NCI-H2081 treated with DMSO at 0.1 percent for 48 hours (cell line): ENCODE measurements around the gene PWWP2B.

Experiments
- DNase-seq: peaks from one replicate; lab custom pipeline; 2025; lab: John Stamatoyannopoulos, UW

Gene PWWP2B

GRCh38 chr10:132407846-132408278 is 10.9 kb downstream of the PWWP2B start:
- DNase-seq: no peak

GRCh38 chr10:132408367-132408781 is 11.4 kb downstream of the PWWP2B start:
- DNase-seq: no peak

- DNase-seq: no peak
Observed at GRCh38 chr10:132408823-132409666, 12.0 kb downstream of the PWWP2B start.

GRCh38 chr10:132409667-132410028 is 12.6 kb downstream of the PWWP2B start:
- DNase-seq: no peak

GRCh38 chr10:132410056-132410778 is 13.2 kb downstream of the PWWP2B start:
- DNase-seq: no peak

GRCh38 chr10:132410779-132411532 is 14.0 kb downstream of the PWWP2B start:
- no peak for DNase-seq

GRCh38 chr10:132411561-132412253 is 14.7 kb downstream of the PWWP2B start:
- no peak for DNase-seq

GRCh38 chr10:132412316-132413192 is 15.6 kb downstream of the PWWP2B start:
- DNase-seq: no peak

GRCh38 chr10:132413226-132414205 is 16.5 kb downstream of the PWWP2B start:
- no peak for DNase-seq

GRCh38 chr10:132414402-132415016 is 17.5 kb downstream of the PWWP2B start:
- DNase-seq: no peak

- no peak for DNase-seq
Observed at GRCh38 chr10:132415255-132415654, 18.3 kb downstream of the PWWP2B start.

GRCh38 chr10:132415956-132416355 is 19.0 kb downstream of the PWWP2B start:
- no peak for DNase-seq

- no peak for DNase-seq
Observed at GRCh38 chr10:132416566-132417256, 19.7 kb downstream of the PWWP2B start.

- DNase-seq: no peak
Observed at GRCh38 chr10:132417257-132417910, 20.4 kb downstream of the PWWP2B start.

GRCh38 chr10:132417957-132418441 is 21.0 kb downstream of the PWWP2B start:
- no peak for DNase-seq

GRCh38 chr10:132418527-132419416 is 21.8 kb downstream of the PWWP2B start:
- no peak for DNase-seq
